ENCODE data around the gene ISLR. TPM values are rescaled to one million over a fixed set of nuclear protein-coding genes. Genes with fewer than 3 reads are reported as not detected.

The ISLR gene
- polyA plus RNA-seq, 1 donor: 24.8 TPM

GRCh38 chr15:74130155-74130848, 43.2 kb upstream of the ISLR start, which contains the start of gene ISLR2:
Gene ISLR2, plus strand, starts transcription at chr15:74130586. Its CDS starts 2,169 bp downstream, at chr15:74132755.
- Histone ChIP-seq H3K36me3 (ENCODE audit: control insufficient read depth, insufficient read depth, low read length) (no peaks in the 10 kb centered on the region), H3K4me3 (ENCODE audit: low read length) (no peak within 1 kb of the TSS), H3K4me1 (ENCODE audit: control insufficient read depth, insufficient read depth, low read length) (peaks cover 11% of the 10 kb centered on the region), H3K9me3 (ENCODE audit: control insufficient read depth, low read depth, low read length) (peaks cover 37% of the 10 kb centered on the region), H3K27ac (ENCODE audit: low read length) (no peak within 1 kb of the TSS), H3K27me3 (ENCODE audit: control insufficient read depth, insufficient read depth, low read length) (peaks cover 93% of the 10 kb centered on the region)
- peak in 1 of 2 donors; percentile 7 for DNase-seq
- no CpG with 5 or more reads among the region's 53 CpGs for WGBS (ENCODE audit: insufficient coverage, low lambda C conversion rate)

GRCh38 chr15:74130849-74131627, 42.5 kb upstream of the ISLR start:
- Histone ChIP-seq H3K4me1 (ENCODE audit: control insufficient read depth, insufficient read depth, low read length) (peaks cover 11% of the 10 kb centered on the region), H3K27ac (ENCODE audit: low read length) (no peak overlapping the region), H3K27me3 (ENCODE audit: control insufficient read depth, insufficient read depth, low read length) (peaks cover 93% of the 10 kb centered on the region), H3K9me3 (ENCODE audit: control insufficient read depth, low read depth, low read length) (peaks cover 45% of the 10 kb centered on the region), H3K36me3 (ENCODE audit: control insufficient read depth, insufficient read depth, low read length) (no peaks in the 10 kb centered on the region), H3K4me3 (ENCODE audit: low read length) (no peak overlapping the region)
- no peak for DNase-seq
- WGBS (ENCODE audit: insufficient coverage, low lambda C conversion rate): no CpG with 5 or more reads among the region's 28 CpGs

GRCh38 chr15:74131628-74132413, 41.7 kb upstream of the ISLR start:
- Histone ChIP-seq H3K27ac (ENCODE audit: low read length) (no peak overlapping the region), H3K27me3 (ENCODE audit: control insufficient read depth, insufficient read depth, low read length) (peaks cover 98% of the 10 kb centered on the region), H3K4me1 (ENCODE audit: control insufficient read depth, insufficient read depth, low read length) (peaks cover 11% of the 10 kb centered on the region), H3K4me3 (ENCODE audit: low read length) (no peak overlapping the region), H3K36me3 (ENCODE audit: control insufficient read depth, insufficient read depth, low read length) (no peaks in the 10 kb centered on the region), H3K9me3 (ENCODE audit: control insufficient read depth, low read depth, low read length) (peaks cover 46% of the 10 kb centered on the region)
- WGBS (ENCODE audit: insufficient coverage, low lambda C conversion rate): no CpG with 5 or more reads among the region's 20 CpGs
- no peak for DNase-seq

GRCh38 chr15:74132681-74133651, 40.5 kb upstream of the ISLR start:
- no CpG with 5 or more reads among the region's 90 CpGs for WGBS (ENCODE audit: insufficient coverage, low lambda C conversion rate)

GRCh38 chr15:74133694-74134386, 39.7 kb upstream of the ISLR start:
- H3K9me3 ChIP-seq (ENCODE audit: control insufficient read depth, low read depth, low read length): peaks cover 41% of the 10 kb centered on the region
- peaks cover 90% of the 10 kb centered on the region for H3K27me3 ChIP-seq (ENCODE audit: control insufficient read depth, insufficient read depth, low read length)
- no peaks in the 10 kb centered on the region for H3K36me3 ChIP-seq (ENCODE audit: control insufficient read depth, insufficient read depth, low read length)
- H3K4me3 ChIP-seq (ENCODE audit: low read length): no peak overlapping the region
- H3K27ac ChIP-seq (ENCODE audit: low read length): no peak overlapping the region
- peaks cover 6% of the 10 kb centered on the region for H3K4me1 ChIP-seq (ENCODE audit: control insufficient read depth, insufficient read depth, low read length)
- no peak for DNase-seq
- no CpG with 5 or more reads among the region's 71 CpGs for WGBS (ENCODE audit: insufficient coverage, low lambda C conversion rate)

More at GRCh38 chr15:74132681-74133651, 40.5 kb upstream of the ISLR start:
- Histone ChIP-seq H3K27me3 (ENCODE audit: control insufficient read depth, insufficient read depth, low read length) (peaks cover 96% of the 10 kb centered on the region), H3K9me3 (ENCODE audit: control insufficient read depth, low read depth, low read length) (peaks cover 43% of the 10 kb centered on the region), H3K27ac (ENCODE audit: low read length) (no peak overlapping the region), H3K4me1 (ENCODE audit: control insufficient read depth, insufficient read depth, low read length) (peaks cover 10% of the 10 kb centered on the region), H3K4me3 (ENCODE audit: low read length) (no peak overlapping the region), H3K36me3 (ENCODE audit: control insufficient read depth, insufficient read depth, low read length) (no peaks in the 10 kb centered on the region)
- DNase-seq: peak in 1 of 2 donors; percentile 22

GRCh38 chr15:74134387-74135027, 39.0 kb upstream of the ISLR start:
- DNase-seq: peak in 1 of 2 donors; percentile 57
- Histone ChIP-seq H3K4me1 (ENCODE audit: control insufficient read depth, insufficient read depth, low read length) (peaks cover 6% of the 10 kb centered on the region), H3K36me3 (ENCODE audit: control insufficient read depth, insufficient read depth, low read length) (no peaks in the 10 kb centered on the region)

GRCh38 chr15:74135041-74135565, 38.4 kb upstream of the ISLR start:
- peaks cover 4% of the 10 kb centered on the region for H3K4me1 ChIP-seq (ENCODE audit: control insufficient read depth, insufficient read depth, low read length)

More at GRCh38 chr15:74134387-74135027, 39.0 kb upstream of the ISLR start:
- no CpG with 5 or more reads among the region's 53 CpGs for WGBS (ENCODE audit: insufficient coverage, low lambda C conversion rate)
- Histone ChIP-seq H3K27me3 (ENCODE audit: control insufficient read depth, insufficient read depth, low read length) (peaks cover 88% of the 10 kb centered on the region), H3K4me3 (ENCODE audit: low read length) (no peak overlapping the region), H3K9me3 (ENCODE audit: control insufficient read depth, low read depth, low read length) (peaks cover 41% of the 10 kb centered on the region), H3K27ac (ENCODE audit: low read length) (no peak overlapping the region)

GRCh38 chr15:74136540-74136813, 37.0 kb upstream of the ISLR start:
- DNase-seq: no peak
- Histone ChIP-seq H3K9me3 (ENCODE audit: control insufficient read depth, low read depth, low read length) (peaks cover 36% of the 10 kb centered on the region), H3K36me3 (ENCODE audit: control insufficient read depth, insufficient read depth, low read length) (no peaks in the 10 kb centered on the region), H3K27ac (ENCODE audit: low read length) (no peak overlapping the region), H3K27me3 (ENCODE audit: control insufficient read depth, insufficient read depth, low read length) (peaks cover 80% of the 10 kb centered on the region), H3K4me3 (ENCODE audit: low read length) (peak overlapping the region; percentile 9), H3K4me1 (ENCODE audit: control insufficient read depth, insufficient read depth, low read length) (peaks cover 4% of the 10 kb centered on the region)
- WGBS (ENCODE audit: insufficient coverage, low lambda C conversion rate): no CpG with 5 or more reads among the region's 26 CpGs

More at GRCh38 chr15:74135041-74135565, 38.4 kb upstream of the ISLR start:
- Histone ChIP-seq H3K36me3 (ENCODE audit: control insufficient read depth, insufficient read depth, low read length) (no peaks in the 10 kb centered on the region), H3K9me3 (ENCODE audit: control insufficient read depth, low read depth, low read length) (peaks cover 41% of the 10 kb centered on the region), H3K4me3 (ENCODE audit: low read length) (no peak overlapping the region), H3K27ac (ENCODE audit: low read length) (no peak overlapping the region), H3K27me3 (ENCODE audit: control insufficient read depth, insufficient read depth, low read length) (peaks cover 89% of the 10 kb centered on the region)
- DNase-seq: no peak
- WGBS (ENCODE audit: insufficient coverage, low lambda C conversion rate): no CpG with 5 or more reads among the region's 27 CpGs

All from large intestine (tissue), 3 donors.